ENCODE data around the gene FOXO1. TPM values are rescaled to one million over a fixed set of nuclear protein-coding genes. Genes with fewer than 3 reads are reported as not detected.

The FOXO1 gene
- total and polyA plus RNA-seq, 2 of the 13 experiments (the other 11 are each of a cell fraction or from before 2014, with no cell fraction given), result 8.1 to 13.1 TPM

GRCh38 chr13:40564342-40565001, 102.0 kb downstream of the FOXO1 start (continued):
- TF ChIP-seq PAXIP1 (CRISPR knock-in tag; conservative IDR thresholded peaks at IDR 0.05), result peak; percentile 68
- peak; percentile 35; the same call in 1 of the 2 replicates for TF ChIP-seq FOXO1 (CRISPR knock-in tag; IDR thresholded peaks at IDR 0.05)
- TF ChIP-seq, protein P1, sequence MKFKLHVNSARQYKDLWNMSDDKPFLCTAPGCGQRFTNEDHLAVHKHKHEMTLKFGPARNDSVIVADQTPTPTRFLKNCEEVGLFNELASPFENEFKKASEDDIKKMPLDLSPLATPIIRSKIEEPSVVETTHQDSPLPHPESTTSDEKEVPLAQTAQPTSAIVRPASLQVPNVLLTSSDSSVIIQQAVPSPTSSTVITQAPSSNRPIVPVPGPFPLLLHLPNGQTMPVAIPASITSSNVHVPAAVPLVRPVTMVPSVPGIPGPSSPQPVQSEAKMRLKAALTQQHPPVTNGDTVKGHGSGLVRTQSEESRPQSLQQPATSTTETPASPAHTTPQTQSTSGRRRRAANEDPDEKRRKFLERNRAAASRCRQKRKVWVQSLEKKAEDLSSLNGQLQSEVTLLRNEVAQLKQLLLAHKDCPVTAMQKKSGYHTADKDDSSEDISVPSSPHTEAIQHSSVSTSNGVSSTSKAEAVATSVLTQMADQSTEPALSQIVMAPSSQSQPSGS (CRISPR knock-in tag; IDR thresholded peaks at IDR 0.05), result peak; percentile 64
- TF ChIP-seq ZNF24 (IDR thresholded peaks at IDR 0.05), result no peak
- TF ChIP-seq BCL6 (CRISPR knock-in tag; IDR thresholded peaks at IDR 0.05), result peak; percentile 84
- no peak for TF ChIP-seq HDAC6 (IDR thresholded peaks at IDR 0.05; ENCODE audit: low read depth, low read length)
- TF ChIP-seq TRIM24 (CRISPR knock-in tag; IDR thresholded peaks at IDR 0.05), result no peak
- TF ChIP-seq ZNF292 (CRISPR knock-in tag; IDR thresholded peaks at IDR 0.05; ENCODE audit: borderline replicate concordance, low read depth), result peak; percentile 74; the same call in 1 of the 2 replicates
- TF ChIP-seq ZNF296 (CRISPR knock-in tag; conservative IDR thresholded peaks at IDR 0.05), result no peak
- TF ChIP-seq SAP130 (CRISPR knock-in tag; IDR thresholded peaks at IDR 0.05; ENCODE audit: low read depth), result peak; percentile 84
- no peak for TF ChIP-seq ARNT2 (CRISPR knock-in tag; IDR thresholded peaks at IDR 0.05; ENCODE audit: low read depth)
- TF ChIP-seq REST (IDR thresholded peaks at IDR 0.05; ENCODE audit: borderline replicate concordance in 1 of 2, low read depth in 1 of 2, low read length in 2 of 2), result peak in 1 of 2 experiments; percentile 35; a peak in 1 of 4 replicates
- no peak for TF ChIP-seq ZNF180 (CRISPR knock-in tag; IDR thresholded peaks at IDR 0.05; ENCODE audit: borderline replicate concordance, low read depth)
- TF ChIP-seq, protein P2, sequence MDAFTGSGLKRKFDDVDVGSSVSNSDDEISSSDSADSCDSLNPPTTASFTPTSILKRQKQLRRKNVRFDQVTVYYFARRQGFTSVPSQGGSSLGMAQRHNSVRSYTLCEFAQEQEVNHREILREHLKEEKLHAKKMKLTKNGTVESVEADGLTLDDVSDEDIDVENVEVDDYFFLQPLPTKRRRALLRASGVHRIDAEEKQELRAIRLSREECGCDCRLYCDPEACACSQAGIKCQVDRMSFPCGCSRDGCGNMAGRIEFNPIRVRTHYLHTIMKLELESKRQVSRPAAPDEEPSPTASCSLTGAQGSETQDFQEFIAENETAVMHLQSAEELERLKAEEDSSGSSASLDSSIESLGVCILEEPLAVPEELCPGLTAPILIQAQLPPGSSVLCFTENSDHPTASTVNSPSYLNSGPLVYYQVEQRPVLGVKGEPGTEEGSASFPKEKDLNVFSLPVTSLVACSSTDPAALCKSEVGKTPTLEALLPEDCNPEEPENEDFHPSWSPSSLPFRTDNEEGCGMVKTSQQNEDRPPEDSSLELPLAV (CRISPR knock-in tag; conservative IDR thresholded peaks at IDR 0.05; ENCODE audit: low read depth), result no peak
- 0 out of 2 replicates have a peak, but pooled peaks have one; percentile 24 for TF ChIP-seq CENPT (CRISPR knock-in tag; IDR thresholded peaks at IDR 0.05; ENCODE audit: low read depth)
- no peak for TF ChIP-seq SP140L (CRISPR knock-in tag; IDR thresholded peaks at IDR 0.05; ENCODE audit: borderline replicate concordance)
- no peak for TF ChIP-seq MAZ (IDR thresholded peaks at IDR 0.05; ENCODE audit: borderline replicate concordance, low read depth, low read length)
- no peak for TF ChIP-seq MAZ (CRISPR knock-in tag; IDR thresholded peaks at IDR 0.05; ENCODE audit: low read depth)
- TF ChIP-seq RORA (CRISPR knock-in tag; IDR thresholded peaks at IDR 0.05), result no peak
- no peak for TF ChIP-seq ZNF30 (CRISPR knock-in tag; IDR thresholded peaks at IDR 0.05)
